GM21367 (cell line): Measurements from ENCODE around the gene RBMX.

Experiments
- ATAC-seq: cut with Tn5 transposase; IDR thresholded peaks from one replicate; pipeline ENCODE4 v1.9.1; 2021; ENCODE audit not compliant: unreplicated experiment

RBMX gene

DNA sequence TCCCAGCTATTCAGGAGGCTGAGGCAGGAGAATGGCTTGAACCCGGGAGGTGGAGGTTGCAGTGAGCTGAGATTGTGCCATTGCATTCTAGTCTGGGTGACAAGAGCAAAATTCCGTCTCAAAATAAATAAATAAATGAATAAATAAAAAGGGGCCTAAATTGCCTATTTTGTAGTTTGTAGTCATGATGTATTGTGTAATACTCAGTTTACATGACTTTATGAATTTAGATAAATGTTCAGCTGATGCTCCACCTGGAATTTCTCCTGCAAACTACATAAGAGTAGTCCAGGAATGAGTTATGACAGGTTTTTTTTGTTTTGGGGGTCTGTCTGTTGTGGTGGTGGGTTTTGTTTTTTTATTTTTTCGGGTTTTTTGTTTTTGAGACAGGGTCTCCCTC, 31.1 kb downstream of the RBMX start:
- no peak for ATAC-seq

DNA sequence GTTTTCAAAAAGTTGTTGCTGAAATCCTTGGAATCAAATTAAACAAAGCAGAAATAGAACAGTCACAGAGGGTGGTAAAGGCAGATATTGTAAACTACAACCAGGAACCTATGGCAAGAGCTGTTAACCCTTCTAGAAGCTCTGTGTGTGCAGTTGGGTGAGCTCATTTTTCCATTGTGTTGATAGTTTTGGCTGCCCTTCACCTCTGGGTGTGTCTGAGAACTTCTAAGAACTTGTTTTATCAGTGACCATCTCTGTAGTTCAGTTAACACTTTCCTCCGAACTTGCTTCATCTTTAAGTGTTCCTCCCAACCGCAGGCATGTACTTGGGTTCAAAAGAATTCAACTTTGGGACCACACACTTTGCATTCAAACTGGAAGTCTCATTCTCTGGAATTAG, 32.7 kb downstream of the RBMX start:
- no peak for ATAC-seq

DNA sequence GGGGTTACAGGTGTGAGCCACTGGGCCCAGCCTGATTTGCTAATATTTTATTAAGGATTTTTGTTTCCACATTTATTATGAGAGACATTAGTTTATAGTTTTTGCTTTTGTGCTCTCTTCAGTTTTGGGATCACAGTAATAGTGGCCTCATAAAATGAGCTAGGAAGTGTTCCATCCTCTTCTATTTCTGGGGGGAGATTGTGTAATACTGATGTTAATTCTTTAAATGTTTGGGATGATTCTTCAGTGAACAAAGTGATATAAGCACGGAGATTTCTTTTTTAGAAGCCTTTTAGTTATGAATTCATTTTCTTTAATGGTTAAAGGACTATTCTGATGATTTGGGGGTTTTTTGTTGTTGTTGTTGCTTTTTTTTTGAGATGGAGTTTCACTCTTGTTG, 41.3 kb downstream of the RBMX start:
- ATAC-seq = no peak

DNA sequence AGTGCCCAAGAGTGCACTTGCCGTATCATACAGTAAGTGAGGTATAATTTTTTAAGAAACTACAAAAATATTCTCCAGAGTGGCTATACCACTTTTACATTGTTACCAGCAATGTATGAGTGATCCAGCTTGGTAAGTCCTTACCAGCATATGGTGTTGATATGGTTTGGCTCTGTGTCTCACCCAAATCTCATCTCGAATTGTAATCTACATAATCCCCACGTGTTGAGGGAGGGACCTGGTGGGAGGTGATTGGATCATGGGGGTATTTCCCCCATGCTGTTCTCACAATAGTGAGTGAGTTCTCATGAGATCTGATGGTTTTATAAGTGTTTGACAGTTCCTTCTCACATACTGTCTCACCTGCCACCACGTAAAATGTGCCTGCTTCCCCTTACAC, 44.8 kb downstream of the RBMX start:
- ATAC-seq = no peak

DNA sequence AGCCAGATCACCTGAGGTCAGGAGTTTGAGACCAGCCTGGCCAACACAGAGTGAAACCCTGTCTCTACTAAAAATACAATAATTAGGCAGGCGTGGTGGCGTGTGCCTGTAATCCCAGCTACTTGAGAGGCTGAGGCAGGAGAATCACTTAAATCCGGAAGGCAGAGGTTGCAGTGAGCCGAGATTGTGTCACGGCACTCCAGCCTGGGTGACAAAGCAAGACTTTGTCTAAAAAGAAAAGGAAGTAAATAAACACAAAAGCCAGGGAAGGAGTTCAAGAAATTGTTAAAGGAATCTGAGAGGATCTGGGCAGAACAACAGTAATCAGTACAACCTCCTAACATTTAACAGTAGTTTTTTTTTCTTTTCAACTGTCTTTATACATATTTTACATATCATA, 51.1 kb downstream of the RBMX start:
- ATAC-seq = no peak

DNA sequence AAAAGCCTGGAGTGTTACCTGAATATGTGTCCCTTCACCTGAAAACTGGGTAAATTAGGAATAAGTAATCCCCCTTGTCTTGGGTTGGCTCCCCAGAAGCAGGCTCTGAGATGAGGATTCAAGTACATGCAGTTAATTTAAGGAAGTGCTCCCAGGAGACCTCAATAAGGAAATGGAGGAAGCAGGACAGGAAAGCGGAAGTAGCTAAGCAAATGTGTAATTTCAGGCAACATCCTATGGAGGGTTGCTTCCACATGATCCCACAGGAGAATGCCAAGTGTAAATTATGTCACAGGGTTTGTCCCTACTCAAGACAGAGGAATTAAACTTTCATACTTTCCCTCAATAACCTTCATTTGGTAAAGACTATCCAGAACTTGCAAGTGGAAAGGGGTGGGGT, 51.7 kb downstream of the RBMX start:
- ATAC-seq = no peak

DNA sequence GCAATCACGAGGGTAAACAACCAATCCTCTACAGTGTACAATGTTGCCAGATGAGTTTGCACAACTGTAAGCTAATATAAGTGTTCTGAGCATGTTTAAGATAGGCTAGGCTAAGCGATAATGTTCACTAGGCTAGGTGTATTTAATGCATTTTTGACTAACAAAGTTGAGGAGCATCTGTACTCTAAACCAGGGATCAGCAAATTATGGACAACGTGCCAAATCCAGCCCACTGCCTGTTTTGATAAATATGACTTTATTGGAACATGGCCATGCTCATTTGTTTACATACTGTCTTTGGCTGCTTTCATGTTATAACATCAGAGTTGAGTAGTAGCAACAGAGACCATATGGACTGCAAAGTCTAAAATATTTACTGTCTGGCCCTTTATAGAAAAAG, 53.5 kb downstream of the RBMX start:
- ATAC-seq = no peak

DNA sequence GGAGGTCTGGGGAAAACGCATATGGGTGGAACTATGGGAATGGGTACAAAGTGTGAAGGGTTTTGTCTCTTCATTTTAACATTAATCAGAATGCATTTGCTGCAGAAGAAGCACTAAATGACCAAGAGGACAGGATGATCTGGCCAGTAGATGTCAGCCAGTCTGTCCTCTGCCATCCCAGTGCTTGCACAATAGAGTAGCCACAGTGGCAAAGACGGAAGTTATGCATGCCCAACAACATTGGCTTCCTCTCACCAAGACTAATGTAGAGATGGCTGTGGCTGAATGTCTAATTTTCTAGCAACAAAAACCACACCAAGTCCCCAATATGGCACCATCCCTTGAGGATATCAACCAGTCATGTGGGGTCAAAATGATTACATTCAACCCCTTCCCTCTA, 54.8 kb downstream of the RBMX start:
- ATAC-seq = no peak
